ENCODE measurements around the gene AFF3.
A peak's percentile ranks its signal among the peaks of the same experiment; 100 is the strongest.

AFF3 gene

DNA sequence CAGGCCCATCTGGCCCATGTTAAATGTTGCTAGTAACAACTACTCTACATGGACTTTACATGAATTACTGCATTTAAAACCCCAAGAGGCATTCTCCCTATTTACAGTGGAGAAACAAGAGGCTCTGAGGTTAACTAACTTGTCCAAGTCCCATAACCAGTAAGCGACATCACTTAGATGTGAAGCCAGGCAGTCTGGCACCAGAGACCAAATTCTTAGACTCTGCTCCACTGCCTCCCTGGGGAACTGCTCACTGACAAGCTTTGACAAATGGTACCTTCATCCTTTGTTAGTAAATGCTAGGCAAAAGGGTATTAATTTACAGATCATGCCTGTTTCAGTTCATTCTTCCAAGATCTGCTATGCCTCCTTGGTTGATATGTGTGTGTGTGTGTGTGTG is 124.8 kb downstream of the AFF3 start:
- no peak overlapping the region for H3K23ac ChIP-seq (ENCODE audit: low read length in 2 of 2)
- H3K79me1 ChIP-seq (replicated peaks; ENCODE audit: low read length, poor library complexity, severe bottlenecking): peaks cover 25% of the 10 kb centered on the region
- peak overlapping the region; percentile 18 for H3K27ac ChIP-seq (ENCODE audit: low read length, poor library complexity, severe bottlenecking)
- no peak overlapping the region for H4K91ac ChIP-seq (ENCODE audit: low read length)
- no peak overlapping the region for H2BK120ac ChIP-seq (ENCODE audit: low read depth, low read length)
- H3K9ac ChIP-seq (ENCODE audit: low read length): no peak overlapping the region
- 50% methylated on average over 1 of the region's 1 CpG for WGBS
- no peak overlapping the region for H2BK15ac ChIP-seq (ENCODE audit: low read depth, poor library complexity, severe bottlenecking)
- H3K36me3 ChIP-seq (ENCODE audit: control insufficient read depth in 1 of 2, insufficient read depth in 2 of 2, low read depth in 1 of 2, low read length in 2 of 2): peaks cover 0 to 18% of the 10 kb centered on the region in 2 experiments
- H2AFZ ChIP-seq (ENCODE audit: low read depth, low read length): no peak overlapping the region
- H3K27me3 ChIP-seq (ENCODE audit: control insufficient read depth in 1 of 2, insufficient read depth in 1 of 2, low read length in 2 of 2): peaks cover 0 to 13% of the 10 kb centered on the region in 2 experiments
- no peak overlapping the region for H3K14ac ChIP-seq (ENCODE audit: low read length in 2 of 2)
- no peak overlapping the region for H3K4me3 ChIP-seq (ENCODE audit: insufficient read depth in 1 of 2, low read depth in 1 of 2, low read length in 2 of 2)
- peak overlapping the region; percentile 45 for H2AK5ac ChIP-seq (ENCODE audit: low read length, severe bottlenecking)
- no peak overlapping the region for H2BK5ac ChIP-seq (ENCODE audit: low read depth, low read length, poor library complexity, severe bottlenecking)
- peaks cover 6% of the 10 kb centered on the region for H3K4me1 ChIP-seq (ENCODE audit: control insufficient read depth, insufficient read depth, low read depth, low read length)
- H3K4ac ChIP-seq (ENCODE audit: low read depth in 1 of 2, low read length in 2 of 2): no peak overlapping the region
- H3K4me2 ChIP-seq (ENCODE audit: low read length, poor library complexity, severe bottlenecking): no peak overlapping the region
- no peak overlapping the region for H4K8ac ChIP-seq (ENCODE audit: low read length)
- H3K18ac ChIP-seq (ENCODE audit: low read depth in 1 of 2, low read length in 2 of 2): peak overlapping the region in 1 of 2 experiments; percentile 1
- peak; percentile 58 for DNase-seq
- peak overlapping the region in 1 of 2 experiments; percentile 12 for H2BK12ac ChIP-seq (ENCODE audit: low read length in 2 of 2)
- H3K9me3 ChIP-seq (ENCODE audit: control insufficient read depth, low read length): no peaks in the 10 kb centered on the region

DNA sequence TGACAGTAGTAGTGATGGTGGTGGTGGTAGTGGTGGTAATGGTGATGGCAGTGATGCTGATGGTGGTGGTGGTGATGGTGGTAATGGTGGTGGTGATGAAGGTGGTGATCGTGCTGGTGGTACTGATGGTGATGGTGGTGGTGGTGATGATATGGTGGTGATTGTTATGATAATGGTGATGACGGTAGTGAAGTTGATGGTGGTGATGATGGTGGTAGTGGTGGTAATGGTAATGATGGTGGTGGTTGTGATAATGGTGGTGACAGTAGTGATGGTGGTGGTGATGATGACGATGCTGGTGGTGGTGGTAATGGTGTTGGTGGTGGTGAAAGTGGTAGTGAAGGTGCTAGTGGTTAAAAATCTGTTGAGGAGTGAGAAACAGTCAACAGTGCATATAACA is 125.6 kb downstream of the AFF3 start:
- no peaks in the 10 kb centered on the region for H3K9me3 ChIP-seq (ENCODE audit: control insufficient read depth, low read length)
- DNase-seq: no peak
- H3K4ac ChIP-seq (ENCODE audit: low read depth in 1 of 2, low read length in 2 of 2): peak overlapping the region in 1 of 2 experiments; percentile 52
- H3K36me3 ChIP-seq (ENCODE audit: control insufficient read depth in 1 of 2, insufficient read depth in 2 of 2, low read depth in 1 of 2, low read length in 2 of 2): peaks cover 0 to 18% of the 10 kb centered on the region in 2 experiments
- H3K23ac ChIP-seq (ENCODE audit: low read length in 2 of 2): no peak overlapping the region
- H3K14ac ChIP-seq (ENCODE audit: low read length in 2 of 2): no peak overlapping the region
- WGBS: 100% methylated on average over 2 of the region's 3 CpGs
- peak overlapping the region; percentile 74 for H4K91ac ChIP-seq (ENCODE audit: low read length)
- H2AFZ ChIP-seq (ENCODE audit: low read depth, low read length): no peak overlapping the region
- no peak overlapping the region for H4K8ac ChIP-seq (ENCODE audit: low read length)
- H3K4me2 ChIP-seq (ENCODE audit: low read length, poor library complexity, severe bottlenecking): no peak overlapping the region
- H3K4me1 ChIP-seq (ENCODE audit: control insufficient read depth, insufficient read depth, low read depth, low read length): peaks cover 8% of the 10 kb centered on the region
- peak overlapping the region; percentile 19 to 87 for H2BK12ac ChIP-seq (ENCODE audit: low read length in 2 of 2)
- peaks cover 27% of the 10 kb centered on the region for H3K79me1 ChIP-seq (replicated peaks; ENCODE audit: low read length, poor library complexity, severe bottlenecking)
- peak overlapping the region; percentile 7 to 50 for H3K18ac ChIP-seq (ENCODE audit: low read depth in 1 of 2, low read length in 2 of 2)
- no peak overlapping the region for H2BK15ac ChIP-seq (ENCODE audit: low read depth, poor library complexity, severe bottlenecking)
- H3K9ac ChIP-seq (ENCODE audit: low read length): no peak overlapping the region
- H3K4me3 ChIP-seq (ENCODE audit: insufficient read depth in 1 of 2, low read depth in 1 of 2, low read length in 2 of 2): no peak overlapping the region
- peaks cover 0 to 13% of the 10 kb centered on the region in 2 experiments for H3K27me3 ChIP-seq (ENCODE audit: control insufficient read depth in 1 of 2, insufficient read depth in 1 of 2, low read length in 2 of 2)
- H2BK5ac ChIP-seq (ENCODE audit: low read depth, low read length, poor library complexity, severe bottlenecking): no peak overlapping the region
- no peak overlapping the region for H2AK5ac ChIP-seq (ENCODE audit: low read length, severe bottlenecking)
- no peak overlapping the region for H2BK120ac ChIP-seq (ENCODE audit: low read depth, low read length)
- H3K27ac ChIP-seq (ENCODE audit: low read length, poor library complexity, severe bottlenecking): no peak overlapping the region

DNA sequence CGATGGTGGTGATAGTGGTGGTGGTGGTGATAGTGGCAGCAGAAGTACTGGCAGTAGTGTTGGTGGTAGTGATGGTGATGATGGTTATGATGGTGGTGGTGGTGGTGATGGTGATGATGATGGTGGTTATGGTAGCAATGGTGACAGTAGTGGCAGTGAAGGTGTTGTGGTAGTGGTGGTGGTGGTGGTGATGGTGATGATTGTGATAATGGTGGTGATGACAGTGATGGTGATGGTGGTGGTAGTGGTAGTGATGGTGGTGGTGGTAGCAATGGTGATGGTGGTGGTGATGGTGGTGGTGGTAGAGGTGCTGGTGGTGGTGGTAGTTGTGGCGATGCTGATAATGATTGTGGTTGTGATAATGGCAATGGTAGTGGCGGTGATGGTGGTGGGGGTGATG is 126.5 kb downstream of the AFF3 start:
- WGBS: 98% methylated on average over 3 of the region's 3 CpGs
- Histone ChIP-seq H3K36me3 (ENCODE audit: control insufficient read depth in 1 of 2, insufficient read depth in 2 of 2, low read depth in 1 of 2, low read length in 2 of 2) (peaks cover 0 to 17% of the 10 kb centered on the region in 2 experiments), H2BK120ac (ENCODE audit: low read depth, low read length) (no peak overlapping the region), H3K27ac (ENCODE audit: low read length, poor library complexity, severe bottlenecking) (no peak overlapping the region), H3K9me3 (ENCODE audit: control insufficient read depth, low read length) (no peaks in the 10 kb centered on the region), H4K91ac (ENCODE audit: low read length) (peak overlapping the region; percentile 74), H2BK5ac (ENCODE audit: low read depth, low read length, poor library complexity, severe bottlenecking) (no peak overlapping the region), H2BK15ac (ENCODE audit: low read depth, poor library complexity, severe bottlenecking) (peak overlapping the region; percentile 58), H3K79me1 (replicated peaks; ENCODE audit: low read length, poor library complexity, severe bottlenecking) (peaks cover 23% of the 10 kb centered on the region), H2AK5ac (ENCODE audit: low read length, severe bottlenecking) (no peak overlapping the region), H3K4me2 (ENCODE audit: low read length, poor library complexity, severe bottlenecking) (no peak overlapping the region), H2BK12ac (ENCODE audit: low read length in 2 of 2) (peak overlapping the region; percentile 74 to 87), H2AFZ (ENCODE audit: low read depth, low read length) (no peak overlapping the region), H3K4ac (ENCODE audit: low read depth in 1 of 2, low read length in 2 of 2) (peak overlapping the region in 1 of 2 experiments; percentile 35), H3K4me1 (ENCODE audit: control insufficient read depth, insufficient read depth, low read depth, low read length) (peaks cover 10% of the 10 kb centered on the region), H3K14ac (ENCODE audit: low read length in 2 of 2) (peak overlapping the region in 1 of 2 experiments; percentile 57), H3K4me3 (ENCODE audit: insufficient read depth in 1 of 2, low read depth in 1 of 2, low read length in 2 of 2) (no peak overlapping the region), H3K9ac (ENCODE audit: low read length) (no peak overlapping the region), H3K18ac (ENCODE audit: low read depth in 1 of 2, low read length in 2 of 2) (peak overlapping the region; percentile 7 to 65), H4K8ac (ENCODE audit: low read length) (peak overlapping the region; percentile 16), H3K27me3 (ENCODE audit: control insufficient read depth in 1 of 2, insufficient read depth in 1 of 2, low read length in 2 of 2) (peaks cover 0 to 8% of the 10 kb centered on the region in 2 experiments), H3K23ac (ENCODE audit: low read length in 2 of 2) (no peak overlapping the region)
- no peak for DNase-seq

DNA sequence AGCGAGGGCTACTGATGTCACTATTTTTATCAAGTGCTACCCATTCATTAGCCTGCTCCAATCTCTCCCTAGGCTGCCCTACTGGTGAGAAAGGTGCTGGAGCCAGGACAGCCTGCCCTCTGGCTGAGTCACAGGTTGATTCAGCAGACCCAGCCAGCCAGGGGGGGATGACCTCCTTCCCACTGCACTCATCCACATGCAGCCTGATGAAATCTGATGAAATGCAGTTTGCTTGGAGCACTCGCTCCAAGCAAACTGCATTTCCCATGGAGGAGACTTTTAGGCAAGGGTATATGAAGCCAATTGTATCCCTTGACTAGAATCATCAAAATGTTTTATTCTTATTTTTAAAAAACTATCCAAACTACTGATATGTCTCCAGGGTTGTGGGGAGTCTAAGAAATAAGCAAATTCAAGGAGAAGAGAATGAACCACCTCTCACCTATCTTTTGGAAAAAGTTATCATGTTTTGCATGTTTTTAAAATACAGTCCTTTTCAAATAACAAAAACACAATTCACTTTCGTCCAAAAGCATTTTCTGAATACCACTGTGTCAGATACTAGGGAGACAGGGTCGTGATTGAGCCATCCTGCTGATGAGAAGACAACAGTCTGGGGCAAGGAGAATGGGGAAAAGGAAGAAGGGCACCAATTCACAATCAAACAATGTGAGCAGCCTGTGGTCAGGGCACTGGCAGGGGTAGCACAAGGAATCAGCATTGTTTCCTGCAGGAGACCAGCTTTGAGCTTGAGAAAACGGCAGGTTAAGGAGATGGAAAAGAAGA is 128.3 kb downstream of the AFF3 start:
- Histone ChIP-seq H3K4me3 (ENCODE audit: insufficient read depth in 1 of 2, low read depth in 1 of 2, low read length in 2 of 2) (no peak overlapping the region), H2AK5ac (ENCODE audit: low read length, severe bottlenecking) (peak overlapping the region; percentile 83), H3K14ac (ENCODE audit: low read length in 2 of 2) (peak overlapping the region in 1 of 2 experiments; percentile 91), H3K36me3 (ENCODE audit: control insufficient read depth in 1 of 2, insufficient read depth in 2 of 2, low read depth in 1 of 2, low read length in 2 of 2) (peaks cover 0 to 13% of the 10 kb centered on the region in 2 experiments), H2BK12ac (ENCODE audit: low read length in 2 of 2) (peak overlapping the region; percentile 88 to 91), H4K8ac (ENCODE audit: low read length) (peak overlapping the region; percentile 74), H4K91ac (ENCODE audit: low read length) (peak overlapping the region; percentile 97), H3K27ac (ENCODE audit: low read length, poor library complexity, severe bottlenecking) (peak overlapping the region; percentile 84), H3K9ac (ENCODE audit: low read length) (peak overlapping the region; percentile 73), H3K27me3 (ENCODE audit: control insufficient read depth in 1 of 2, insufficient read depth in 1 of 2, low read length in 2 of 2) (peaks cover 0 to 3% of the 10 kb centered on the region in 2 experiments), H2BK15ac (ENCODE audit: low read depth, poor library complexity, severe bottlenecking) (peak overlapping the region; percentile 60), H3K79me1 (replicated peaks; ENCODE audit: low read length, poor library complexity, severe bottlenecking) (peaks cover 14% of the 10 kb centered on the region), H3K4me2 (ENCODE audit: low read length, poor library complexity, severe bottlenecking) (no peak overlapping the region), H3K9me3 (ENCODE audit: control insufficient read depth, low read length) (no peaks in the 10 kb centered on the region), H3K4ac (ENCODE audit: low read depth in 1 of 2, low read length in 2 of 2) (peak overlapping the region; percentile 72 to 84), H2BK120ac (ENCODE audit: low read depth, low read length) (peak overlapping the region; percentile 69), H3K4me1 (ENCODE audit: control insufficient read depth, insufficient read depth, low read depth, low read length) (peaks cover 14% of the 10 kb centered on the region), H3K23ac (ENCODE audit: low read length in 2 of 2) (no peak overlapping the region), H2BK5ac (ENCODE audit: low read depth, low read length, poor library complexity, severe bottlenecking) (no peak overlapping the region), H3K18ac (ENCODE audit: low read depth in 1 of 2, low read length in 2 of 2) (peak overlapping the region; percentile 95 to 96), H2AFZ (ENCODE audit: low read depth, low read length) (no peak overlapping the region)
- DNase-seq: peak; percentile 97
- WGBS: 41% methylated on average over 3 of the region's 5 CpGs

Measured in mesenchymal stem cell (in vitro differentiated cells and primary cell).